Tibial artery (tissue), 4 donors: ENCODE results near the gene PTPN20.

Experiments
- DNase-seq, 2 donors: peaks; one replicate each; pipeline ENCODE4 v3.0.0-alpha.2; 2019
- H3K27ac ChIP-seq, 2 donors: fragments of 200-600 bp; sonication (generic) in 1 of 2; 1 replicate in 1 of 2; 2 replicates in 1 of 2; pipeline ENCODE4 v1.5.1; 2018 to 2019; ENCODE audit warnings: mild to moderate bottlenecking in 1 of 2
- H3K27me3 ChIP-seq, 2 donors: fragments of 200-600 bp; sonication (generic) in 1 of 2; one replicate each; pipeline versions ENCODE4 v1.5.1 to v1.6.0; 2016 to 2019
- H3K36me3 ChIP-seq, 3 donors: fragments of 200-600 bp; sonication (generic) in 2 of 3; one replicate each; pipeline ENCODE4 v1.5.1; 2016 to 2019; ENCODE audit warnings: mild to moderate bottlenecking in 2 of 3
- H3K4me1 ChIP-seq, 4 donors: fragments of 200-600 bp; sonication (generic) in 2 of 4; 1 replicate in 3 of 4; 2 replicates in 1 of 4; pipeline ENCODE4 v1.5.1; 2016 to 2019
- H3K4me3 ChIP-seq, 2 donors: fragments of 200-600 bp; sonication (generic) in 1 of 2; 1 replicate in 1 of 2; 2 replicates in 1 of 2; pipeline ENCODE4 v1.5.1; 2018 to 2019; ENCODE audit warnings: mild to moderate bottlenecking in 2 of 2
- H3K9me3 ChIP-seq, 3 donors: fragments of 200-600 bp; sonication (generic) in 1 of 3; one replicate each; pipeline ENCODE4 v1.5.1; 2016 to 2019
- CTCF ChIP-seq, 2 experiments: fragments of 200-600 bp in 1 of 2; fragments of 450-650 bp in 1 of 2; IDR thresholded peaks; one replicate each; pipeline ENCODE4 v1.5.1; 2017 to 2019; ENCODE audit warnings: antibody characterized with exemption in 2 of 2, mild to moderate bottlenecking in 1 of 2, moderate library complexity in 1 of 2
- intact Hi-C: fragments of 100-400 bp; cut with DNase I; formaldehyde crosslinking; loops from one replicate; pipeline ENCODE4 v1.15.0; 2023; ENCODE audit warnings: low total_unique reads

Gene PTPN20

GRCh38 chr10:47040681-47041080 is 129.5 kb downstream of the PTPN20 start:
- H3K4me3 ChIP-seq: no peak overlapping the region
- intact Hi-C loops: no loop called here
- H3K27me3 ChIP-seq: no peaks in the 10 kb centered on the region
- no peak overlapping the region for H3K27ac ChIP-seq
- H3K9me3 ChIP-seq: no peaks in the 10 kb centered on the region
- DNase-seq: peak in 1 of 2 donors; percentile 38
- no peak for TF ChIP-seq CTCF (IDR thresholded peaks at IDR 0.05)
- H3K36me3 ChIP-seq: no peaks in the 10 kb centered on the region
- H3K4me1 ChIP-seq: no peaks in the 10 kb centered on the region

- Histone ChIP-seq H3K4me1 (no peaks in the 10 kb centered on the region), H3K4me3 (no peak overlapping the region), H3K36me3 (no peaks in the 10 kb centered on the region), H3K27me3 (no peaks in the 10 kb centered on the region), H3K27ac (no peak overlapping the region), H3K9me3 (no peaks in the 10 kb centered on the region)
- no peak for DNase-seq
- intact Hi-C loops: no loop called here
- no peak for TF ChIP-seq CTCF (IDR thresholded peaks at IDR 0.05)
Measured at GRCh38 chr10:47041396-47042198, 130.4 kb downstream of the PTPN20 start.

GRCh38 chr10:47042199-47042473 is 130.9 kb downstream of the PTPN20 start:
- no peak for TF ChIP-seq CTCF (IDR thresholded peaks at IDR 0.05)
- intact Hi-C loops: no loop called here
- peak in 1 of 2 donors; percentile 34 for DNase-seq

GRCh38 chr10:47042780-47043750 is 131.8 kb downstream of the PTPN20 start:
- Histone ChIP-seq H3K4me3 (no peak overlapping the region), H3K9me3 (no peaks in the 10 kb centered on the region), H3K27ac (no peak overlapping the region), H3K4me1 (peaks cover 0 to 5% (median 4%) of the 10 kb centered on the region in 4 donors), H3K27me3 (no peaks in the 10 kb centered on the region), H3K36me3 (no peaks in the 10 kb centered on the region)
- peak in 1 of 2 donors; percentile 52 for DNase-seq
- TF ChIP-seq CTCF (IDR thresholded peaks at IDR 0.05): no peak
- intact Hi-C loops: no loop called here

More at GRCh38 chr10:47042199-47042473, 130.9 kb downstream of the PTPN20 start:
- no peaks in the 10 kb centered on the region for H3K36me3 ChIP-seq
- H3K9me3 ChIP-seq: no peaks in the 10 kb centered on the region
- H3K4me1 ChIP-seq: no peaks in the 10 kb centered on the region
- no peaks in the 10 kb centered on the region for H3K27me3 ChIP-seq
- no peak overlapping the region for H3K4me3 ChIP-seq
- no peak overlapping the region for H3K27ac ChIP-seq

- Histone ChIP-seq H3K27ac (no peak overlapping the region), H3K4me1 (peaks cover 0 to 14% (median 11%) of the 10 kb centered on the region in 4 donors), H3K4me3 (no peak overlapping the region), H3K36me3 (no peaks in the 10 kb centered on the region), H3K27me3 (no peaks in the 10 kb centered on the region), H3K9me3 (no peaks in the 10 kb centered on the region)
- intact Hi-C loops: no loop called here
- peak in 1 of 2 donors; percentile 62 for DNase-seq
- TF ChIP-seq CTCF (IDR thresholded peaks at IDR 0.05): no peak
Measured at GRCh38 chr10:47043928-47044538, 132.8 kb downstream of the PTPN20 start.
